Measurements from ENCODE around the gene ATP6AP2.
A peak's percentile ranks its signal among the peaks of the same experiment; 100 is the strongest.
"Not testable (repeated sequence)": the region's sequence is repeated elsewhere in the genome, so short reads cannot be mapped to it uniquely, and the experiment has no call there.

The ATP6AP2 gene

GRCh38 chrX:40579141-40579540 is 1.6 kb upstream of the ATP6AP2 start:
- Histone ChIP-seq H3K9me3 (ENCODE audit: control insufficient read depth, low read depth, low read length) (no peaks in the 10 kb centered on the region), H3K27ac (ENCODE audit: low read length) (no peak overlapping the region), H3K9ac (ENCODE audit: low read length) (no peak overlapping the region)

GRCh38 chrX:40579900-40580536 is 752 bp upstream of the ATP6AP2 start:
- Histone ChIP-seq H3K4me1 (ENCODE audit: control insufficient read depth, low read depth, low read length) (peaks cover 3% of the 10 kb centered on the region), H3K4me3 (ENCODE audit: low read length) (peak overlapping the region; percentile 66), H3K36me3 (ENCODE audit: control insufficient read depth, low read depth, low read length) (no peaks in the 10 kb centered on the region), H3K9me3 (ENCODE audit: control insufficient read depth, low read depth, low read length) (no peaks in the 10 kb centered on the region), H3K9ac (ENCODE audit: low read length) (no peak overlapping the region), H3K27me3 (ENCODE audit: control insufficient read depth, insufficient read depth, low read length) (no peaks in the 10 kb centered on the region), H3K27ac (ENCODE audit: low read length) (no peak overlapping the region)

More at GRCh38 chrX:40579141-40579540, 1.6 kb upstream of the ATP6AP2 start:
- no peak overlapping the region for H3K4me3 ChIP-seq (ENCODE audit: low read length)
- H3K36me3 ChIP-seq (ENCODE audit: control insufficient read depth, low read depth, low read length), result no peaks in the 10 kb centered on the region
- H3K4me1 ChIP-seq (ENCODE audit: control insufficient read depth, low read depth, low read length), result peaks cover 3% of the 10 kb centered on the region
- H3K27me3 ChIP-seq (ENCODE audit: control insufficient read depth, insufficient read depth, low read length), result no peaks in the 10 kb centered on the region

DNA sequence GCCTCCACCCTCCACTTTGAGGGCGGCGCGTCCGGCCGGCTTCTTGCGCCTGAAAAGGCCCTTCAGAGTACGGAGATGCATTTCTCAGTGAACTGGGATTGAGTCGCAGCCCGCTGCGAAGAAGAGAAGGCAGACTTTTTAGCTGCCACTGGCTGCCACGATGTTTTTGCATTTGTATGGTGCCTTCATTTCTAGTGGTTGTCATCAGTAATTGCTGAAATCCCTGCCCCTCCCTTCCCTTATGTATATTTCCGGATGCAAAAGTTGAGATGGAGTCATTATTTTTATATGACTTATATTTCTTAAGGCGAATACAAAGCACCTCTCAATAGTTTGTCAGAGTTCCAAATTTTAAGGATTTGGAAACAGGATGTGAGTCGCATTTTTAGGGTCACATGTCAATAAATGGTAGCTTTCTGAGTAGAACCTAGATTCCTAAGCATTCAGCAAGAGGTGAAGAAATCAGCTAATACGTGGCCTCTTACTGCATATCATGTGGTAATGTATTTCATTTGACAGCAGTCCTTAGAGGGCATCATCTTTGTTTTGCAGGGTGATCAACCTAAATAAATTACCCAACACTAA is 658 bp downstream of the ATP6AP2 start:
- no peaks in the 10 kb centered on the region for H3K9me3 ChIP-seq (ENCODE audit: control insufficient read depth, low read depth, low read length)
- no peaks in the 10 kb centered on the region for H3K36me3 ChIP-seq (ENCODE audit: control insufficient read depth, low read depth, low read length)
- H3K4me1 ChIP-seq (ENCODE audit: control insufficient read depth, low read depth, low read length), result peaks cover 3% of the 10 kb centered on the region
- H3K9ac ChIP-seq (ENCODE audit: low read length), result no peak overlapping the region
- no peaks in the 10 kb centered on the region for H3K27me3 ChIP-seq (ENCODE audit: control insufficient read depth, insufficient read depth, low read length)
- no peak overlapping the region for H3K27ac ChIP-seq (ENCODE audit: low read length)
- peak overlapping the region; percentile 66 for H3K4me3 ChIP-seq (ENCODE audit: low read length)

DNA sequence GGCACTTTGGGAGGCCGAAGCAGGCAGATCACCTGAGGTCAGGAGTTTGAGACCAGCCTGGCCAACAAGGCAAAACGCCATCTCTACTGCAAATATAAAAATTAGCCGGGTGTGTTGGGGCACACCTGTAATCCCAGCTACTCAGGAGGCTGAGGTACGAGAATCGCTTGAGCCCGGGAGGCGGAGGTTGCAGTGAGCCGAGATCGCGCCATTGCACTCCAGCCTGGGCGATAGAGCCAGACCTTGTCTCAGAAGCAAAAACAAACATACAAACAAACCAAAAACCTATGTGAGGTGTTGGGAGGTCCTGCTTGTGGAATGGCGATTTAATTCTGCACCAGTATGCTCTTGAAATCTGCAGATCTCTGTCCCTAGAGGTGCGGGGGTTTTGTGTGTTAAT is 1.4 kb downstream of the ATP6AP2 start:
- H3K27me3 ChIP-seq (ENCODE audit: control insufficient read depth, insufficient read depth, low read length); H3K4me1 ChIP-seq (ENCODE audit: control insufficient read depth, low read depth, low read length); H3K36me3 ChIP-seq (ENCODE audit: control insufficient read depth, low read depth, low read length); H3K27ac ChIP-seq (ENCODE audit: low read length); H3K9ac ChIP-seq (ENCODE audit: low read length); H3K9me3 ChIP-seq (ENCODE audit: control insufficient read depth, low read depth, low read length): not testable (repeated sequence)
- H3K4me3 ChIP-seq (ENCODE audit: low read length), result peak overlapping the region; percentile 66

DNA sequence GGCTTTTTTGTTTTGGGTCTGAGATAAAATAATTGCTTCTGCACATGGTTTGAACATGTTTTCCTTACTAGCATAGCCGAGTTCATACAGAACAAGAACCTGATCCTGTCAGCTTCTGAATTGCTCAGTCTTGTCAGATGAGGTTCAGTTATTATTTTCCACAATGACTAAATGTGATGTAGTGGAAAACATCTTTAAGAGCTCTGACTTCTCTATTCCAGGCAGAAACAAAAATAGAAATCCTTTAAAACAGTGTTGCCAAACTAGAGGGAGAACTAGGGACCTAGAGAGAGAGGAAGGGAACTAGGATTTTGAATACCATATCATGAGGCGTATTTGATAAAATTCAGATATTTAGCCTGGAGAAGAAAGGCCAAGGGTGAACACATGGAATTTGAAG is 2.0 kb downstream of the ATP6AP2 start:
- no peak overlapping the region for H3K27ac ChIP-seq (ENCODE audit: low read length)
- no peaks in the 10 kb centered on the region for H3K36me3 ChIP-seq (ENCODE audit: control insufficient read depth, low read depth, low read length)
- H3K27me3 ChIP-seq (ENCODE audit: control insufficient read depth, insufficient read depth, low read length), result no peaks in the 10 kb centered on the region
- H3K4me1 ChIP-seq (ENCODE audit: control insufficient read depth, low read depth, low read length), result peaks cover 3% of the 10 kb centered on the region
- H3K9me3 ChIP-seq (ENCODE audit: control insufficient read depth, low read depth, low read length), result no peaks in the 10 kb centered on the region
- H3K9ac ChIP-seq (ENCODE audit: low read length), result no peak overlapping the region
- H3K4me3 ChIP-seq (ENCODE audit: low read length), result no peak overlapping the region

GRCh38 chrX:40587623-40588022 is 6.9 kb downstream of the ATP6AP2 start:
- H3K36me3 ChIP-seq (ENCODE audit: control insufficient read depth, low read depth, low read length); H3K27ac ChIP-seq (ENCODE audit: low read length); H3K4me3 ChIP-seq (ENCODE audit: low read length); H3K4me1 ChIP-seq (ENCODE audit: control insufficient read depth, low read depth, low read length); H3K9me3 ChIP-seq (ENCODE audit: control insufficient read depth, low read depth, low read length); H3K27me3 ChIP-seq (ENCODE audit: control insufficient read depth, insufficient read depth, low read length); H3K9ac ChIP-seq (ENCODE audit: low read length): not testable (repeated sequence)

DNA sequence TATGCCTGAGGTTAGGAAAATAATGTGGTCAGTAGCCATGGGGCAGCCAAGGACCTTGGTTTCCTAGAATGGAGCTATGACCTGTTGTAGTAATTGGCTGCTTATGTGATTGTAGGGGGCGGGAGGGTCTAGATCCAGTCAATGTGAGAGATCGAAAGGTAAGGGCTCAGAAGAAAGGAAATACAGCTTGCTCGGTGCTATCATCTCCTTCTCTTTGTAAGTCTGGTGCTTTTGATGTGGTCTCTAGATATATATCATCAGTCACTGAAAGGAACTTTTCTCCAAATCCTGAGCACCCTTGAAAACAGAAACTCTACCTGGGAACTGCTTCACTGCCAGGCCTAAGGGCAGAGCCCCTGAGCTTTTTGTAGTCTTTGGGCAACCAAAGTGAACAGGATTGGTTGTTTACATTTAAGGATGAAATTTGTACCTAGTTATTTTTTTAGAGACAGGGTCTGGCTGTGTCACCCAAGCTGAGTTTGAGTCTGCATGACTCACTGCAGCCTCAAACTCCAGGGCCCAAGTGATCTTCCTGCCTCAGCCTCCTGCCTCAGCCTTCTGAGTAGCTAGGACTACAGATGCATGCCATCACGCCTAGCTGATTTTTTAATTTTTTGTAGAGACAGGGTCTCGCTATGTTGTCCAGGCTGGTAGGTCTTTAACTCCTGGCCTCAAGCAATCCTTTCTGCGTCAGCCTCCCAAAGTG is 9.0 kb downstream of the ATP6AP2 start:
- not testable (repeated sequence) for H3K4me1 ChIP-seq (ENCODE audit: control insufficient read depth, low read depth, low read length); H3K4me3 ChIP-seq (ENCODE audit: low read length); H3K9me3 ChIP-seq (ENCODE audit: control insufficient read depth, low read depth, low read length); H3K27ac ChIP-seq (ENCODE audit: low read length); H3K27me3 ChIP-seq (ENCODE audit: control insufficient read depth, insufficient read depth, low read length); H3K36me3 ChIP-seq (ENCODE audit: control insufficient read depth, low read depth, low read length); H3K9ac ChIP-seq (ENCODE audit: low read length)

DNA sequence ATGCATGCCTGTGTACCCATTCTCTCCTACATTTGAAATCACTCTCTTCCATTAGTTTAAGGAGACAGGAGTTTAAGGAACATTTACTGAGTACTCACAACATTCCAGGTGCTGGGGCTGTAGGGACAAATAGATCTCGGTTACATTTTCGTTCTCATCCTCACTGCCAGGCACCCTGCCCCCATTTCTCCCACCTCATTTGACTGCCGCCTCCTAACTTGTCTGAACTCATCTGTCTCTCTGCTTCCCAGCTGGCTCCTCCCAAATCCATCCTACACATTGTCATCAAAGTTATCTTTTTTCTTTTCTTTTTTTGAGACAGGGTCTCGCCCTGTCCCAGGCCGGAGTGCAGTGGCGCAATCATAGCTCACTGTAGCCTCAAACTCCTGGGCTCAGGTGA is 22.7 kb downstream of the ATP6AP2 start:
- Histone ChIP-seq H3K27me3 (ENCODE audit: control insufficient read depth, insufficient read depth, low read length) (no peaks in the 10 kb centered on the region), H3K9ac (ENCODE audit: low read length) (no peak overlapping the region), H3K36me3 (ENCODE audit: control insufficient read depth, low read depth, low read length) (peaks cover 13% of the 10 kb centered on the region), H3K4me1 (ENCODE audit: control insufficient read depth, low read depth, low read length) (no peaks in the 10 kb centered on the region), H3K9me3 (ENCODE audit: control insufficient read depth, low read depth, low read length) (no peaks in the 10 kb centered on the region), H3K4me3 (ENCODE audit: low read length) (no peak overlapping the region), H3K27ac (ENCODE audit: low read length) (no peak overlapping the region)

DNA sequence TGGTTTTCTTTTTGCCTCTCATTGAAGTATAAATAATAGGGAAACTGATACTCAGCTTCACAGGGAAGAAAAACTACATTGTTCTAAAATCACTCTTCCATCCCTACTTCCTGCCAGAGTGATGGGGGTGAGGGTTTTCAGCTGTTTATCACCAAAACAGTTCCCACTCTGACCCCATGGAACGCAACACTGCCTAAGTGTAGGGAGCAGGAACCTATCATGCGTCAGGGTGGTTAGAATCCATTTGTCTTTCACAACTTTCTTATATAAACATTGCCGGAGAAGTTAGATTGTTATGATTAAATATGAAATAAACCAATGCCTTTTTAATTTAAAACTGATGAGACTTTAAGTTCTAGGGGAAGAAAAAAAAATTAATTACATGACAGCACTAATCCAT is 26.6 kb downstream of the ATP6AP2 start:
- H3K27me3 ChIP-seq (ENCODE audit: control insufficient read depth, insufficient read depth, low read length), result no peaks in the 10 kb centered on the region
- no peak overlapping the region for H3K27ac ChIP-seq (ENCODE audit: low read length)
- no peaks in the 10 kb centered on the region for H3K36me3 ChIP-seq (ENCODE audit: control insufficient read depth, low read depth, low read length)
- no peak overlapping the region for H3K9ac ChIP-seq (ENCODE audit: low read length)
- no peaks in the 10 kb centered on the region for H3K4me1 ChIP-seq (ENCODE audit: control insufficient read depth, low read depth, low read length)
- H3K9me3 ChIP-seq (ENCODE audit: control insufficient read depth, low read depth, low read length), result no peaks in the 10 kb centered on the region
- no peak overlapping the region for H3K4me3 ChIP-seq (ENCODE audit: low read length)

- H3K36me3 ChIP-seq (ENCODE audit: control insufficient read depth, low read depth, low read length), result no peaks in the 10 kb centered on the region
- no peaks in the 10 kb centered on the region for H3K9me3 ChIP-seq (ENCODE audit: control insufficient read depth, low read depth, low read length)
- H3K27me3 ChIP-seq (ENCODE audit: control insufficient read depth, insufficient read depth, low read length), result no peaks in the 10 kb centered on the region
- H3K4me3 ChIP-seq (ENCODE audit: low read length), result no peak overlapping the region
- no peak overlapping the region for H3K9ac ChIP-seq (ENCODE audit: low read length)
- no peak overlapping the region for H3K27ac ChIP-seq (ENCODE audit: low read length)
- no peaks in the 10 kb centered on the region for H3K4me1 ChIP-seq (ENCODE audit: control insufficient read depth, low read depth, low read length)
Observed at GRCh38 chrX:40612511-40612910, 31.7 kb downstream of the ATP6AP2 start.

DNA sequence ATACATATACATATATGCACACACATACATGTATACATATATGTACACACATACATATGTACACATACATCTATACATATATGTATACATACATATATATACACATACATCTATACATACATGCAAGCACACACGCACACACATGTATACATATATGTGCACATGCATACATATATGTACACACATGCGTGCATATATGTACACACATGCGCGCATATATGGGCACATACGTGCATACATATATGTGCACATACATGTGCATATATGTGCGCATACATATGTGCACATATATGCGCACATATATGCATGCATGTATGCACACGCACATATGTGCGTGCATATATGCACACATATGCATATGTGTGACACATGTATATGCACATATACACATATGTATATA is 35.2 kb downstream of the ATP6AP2 start:
- no peaks in the 10 kb centered on the region for H3K27me3 ChIP-seq (ENCODE audit: control insufficient read depth, insufficient read depth, low read length)
- H3K27ac ChIP-seq (ENCODE audit: low read length), result no peak overlapping the region
- H3K4me1 ChIP-seq (ENCODE audit: control insufficient read depth, low read depth, low read length), result no peaks in the 10 kb centered on the region
- H3K4me3 ChIP-seq (ENCODE audit: low read length), result no peak overlapping the region
- no peak overlapping the region for H3K9ac ChIP-seq (ENCODE audit: low read length)
- no peaks in the 10 kb centered on the region for H3K36me3 ChIP-seq (ENCODE audit: control insufficient read depth, low read depth, low read length)
- no peaks in the 10 kb centered on the region for H3K9me3 ChIP-seq (ENCODE audit: control insufficient read depth, low read depth, low read length)

DNA sequence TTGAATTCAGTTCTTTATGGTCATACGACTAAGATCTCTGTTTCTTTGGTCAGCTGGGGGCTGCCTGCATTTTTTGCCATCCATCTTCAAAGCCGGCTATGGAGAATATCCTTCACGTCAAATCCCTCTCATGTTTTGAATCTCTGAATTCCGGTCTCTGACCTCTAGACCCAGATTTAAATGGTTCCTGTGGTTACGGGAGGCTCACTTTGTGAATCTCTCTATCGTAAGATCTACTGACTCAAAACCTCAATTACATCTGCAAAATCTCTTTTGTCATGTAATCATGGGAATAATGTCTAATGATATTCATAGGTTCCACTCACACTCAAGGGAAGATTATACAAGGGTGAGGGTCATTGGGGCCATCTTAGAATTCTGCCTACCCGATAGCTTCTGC is 36.8 kb downstream of the ATP6AP2 start:
- no peak overlapping the region for H3K4me3 ChIP-seq (ENCODE audit: low read length)
- no peak overlapping the region for H3K27ac ChIP-seq (ENCODE audit: low read length)
- no peaks in the 10 kb centered on the region for H3K36me3 ChIP-seq (ENCODE audit: control insufficient read depth, low read depth, low read length)
- H3K9me3 ChIP-seq (ENCODE audit: control insufficient read depth, low read depth, low read length), result no peaks in the 10 kb centered on the region
- H3K27me3 ChIP-seq (ENCODE audit: control insufficient read depth, insufficient read depth, low read length), result no peaks in the 10 kb centered on the region
- no peak overlapping the region for H3K9ac ChIP-seq (ENCODE audit: low read length)
- no peaks in the 10 kb centered on the region for H3K4me1 ChIP-seq (ENCODE audit: control insufficient read depth, low read depth, low read length)

Measured in iPS-18a (cell line).